NCI-H345 treated with DMSO at 0.1 percent for 48 hours (cell line): Measurements from ENCODE around the gene CHST8.
A peak's percentile ranks its signal among the peaks of the same experiment; 100 is the strongest.
"Not testable (repeated sequence)": the region's sequence is repeated elsewhere in the genome, so short reads cannot be mapped to it uniquely, and the experiment has no call there.

Experiments
- DNase-seq: peaks from one replicate; lab custom pipeline; 2025; ENCODE audit not compliant: unreplicated experiment; lab: John Stamatoyannopoulos, UW

The CHST8 gene

GRCh38 chr19:33621811-33622504, at the start of gene CHST8:
TSS of gene CHST8 (plus strand) at chr19:33621953. CDS start at chr19:33689262, 67,309 bp downstream.
- peak; percentile 33 for DNase-seq

DNA sequence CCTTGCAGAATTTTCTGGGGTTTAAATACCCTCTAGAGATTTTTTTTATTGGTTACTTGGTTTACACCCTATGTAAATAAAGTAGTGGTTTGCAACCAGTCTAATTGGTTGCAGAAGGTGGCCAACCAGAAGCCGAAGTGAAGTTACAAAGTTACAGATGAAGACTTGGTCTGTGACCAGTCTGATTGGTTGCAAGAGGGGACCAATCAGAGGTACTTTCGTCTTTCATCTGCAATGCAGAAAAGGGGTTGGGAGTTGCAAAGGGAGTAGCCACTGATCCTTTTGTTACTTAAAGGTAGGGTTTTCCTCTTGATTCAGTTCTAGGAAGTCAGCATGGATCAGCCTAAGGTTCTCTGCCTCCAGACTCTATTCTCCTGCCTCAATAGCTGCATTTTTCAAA, 48.8 kb upstream of the CHST8 start:
- DNase-seq = no peak

DNA sequence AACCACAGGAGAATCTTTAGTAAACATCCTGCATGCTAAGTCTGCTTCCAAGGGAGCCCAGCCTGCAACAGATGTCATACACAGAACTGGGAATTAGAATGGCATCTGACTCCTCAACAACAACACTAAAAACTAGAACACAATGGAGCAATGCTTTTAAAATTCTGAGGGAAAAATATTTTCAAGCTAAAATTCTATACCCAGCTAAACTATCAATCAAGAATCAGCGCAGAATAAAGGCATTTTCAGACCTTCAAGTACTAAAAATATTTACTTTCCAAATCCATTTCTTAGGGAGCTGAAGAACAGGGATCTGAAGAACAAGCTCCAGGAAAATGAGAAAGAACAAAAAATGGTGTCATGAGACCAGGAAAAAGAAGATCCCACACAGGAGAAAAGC, 46.9 kb upstream of the CHST8 start:
- DNase-seq = no peak

DNA sequence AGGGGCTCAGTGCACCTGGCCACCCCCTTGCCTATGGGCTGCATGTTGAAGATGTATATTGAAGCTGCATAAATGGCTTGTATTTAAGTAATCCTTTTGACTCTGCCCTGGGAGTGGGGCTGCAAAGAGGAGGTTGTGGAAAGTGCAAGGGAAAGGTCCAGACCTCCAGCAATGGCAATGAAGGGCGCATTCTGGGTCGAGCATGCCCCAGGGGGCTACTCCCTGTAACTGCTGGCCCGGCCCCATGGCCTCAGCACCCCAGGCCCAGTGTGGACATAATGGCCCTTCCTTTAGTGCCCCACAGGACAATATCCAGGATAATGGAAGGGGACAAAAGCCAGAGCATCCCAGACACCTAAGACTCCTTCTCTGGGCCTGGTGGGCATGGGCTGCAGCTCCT, 43.1 kb upstream of the CHST8 start:
- no peak for DNase-seq

DNA sequence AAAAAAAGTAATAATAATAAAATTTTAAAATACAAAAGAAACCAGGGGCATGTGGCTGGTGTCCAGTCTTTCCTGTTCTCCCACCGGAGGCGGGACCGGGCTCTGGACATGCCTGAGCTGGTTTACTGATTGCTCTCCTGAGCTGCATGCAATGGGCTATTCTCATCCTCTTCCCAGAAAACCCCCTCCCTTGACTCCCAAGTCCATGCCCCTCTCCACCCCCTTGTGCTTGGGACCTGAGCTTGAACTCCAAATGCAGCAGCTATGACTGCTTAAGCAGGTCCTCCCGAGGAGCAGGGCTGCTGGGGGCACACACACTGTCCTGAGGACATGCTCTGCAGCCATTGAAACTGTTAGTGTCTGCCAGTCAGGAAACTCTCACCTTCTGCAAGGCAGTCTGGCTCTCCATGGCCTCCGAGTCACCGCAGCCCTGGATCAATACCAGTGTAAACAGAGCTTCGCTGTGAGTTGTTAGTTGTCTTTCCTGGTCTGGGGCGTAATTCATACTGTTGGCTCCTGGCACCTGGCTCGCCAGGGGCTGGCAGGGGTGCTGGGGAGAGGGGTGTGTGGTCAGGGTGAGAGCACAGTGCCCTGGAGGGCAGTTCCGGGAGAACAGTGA, 41.6 kb upstream of the CHST8 start:
- DNase-seq = no peak

DNA sequence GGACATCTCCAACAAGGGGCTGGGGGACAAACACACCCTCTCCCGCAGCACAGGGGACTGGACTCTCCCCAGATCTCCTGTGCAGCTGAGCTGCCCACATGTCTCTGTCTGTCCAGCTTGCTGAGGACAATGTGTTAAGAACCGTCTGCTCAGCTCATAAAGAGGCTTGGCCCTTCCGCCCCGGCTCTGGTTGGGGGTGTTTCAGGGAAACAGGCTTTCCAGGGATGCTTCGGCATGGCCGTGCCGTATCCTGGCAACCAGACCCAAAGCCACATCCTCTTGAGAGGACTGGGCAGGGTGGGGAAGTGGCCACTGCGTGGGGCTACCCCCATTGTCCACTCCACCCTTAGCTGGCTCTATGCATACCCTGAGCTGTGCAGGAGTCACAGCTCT, 41.1 kb upstream of the CHST8 start:
- DNase-seq = no peak

- DNase-seq = no peak
Observed at GRCh38 chr19:33582914-33583313, 38.8 kb upstream of the CHST8 start.

- DNase-seq = no peak
Observed at GRCh38 chr19:33587150-33587549, 34.6 kb upstream of the CHST8 start.

DNA sequence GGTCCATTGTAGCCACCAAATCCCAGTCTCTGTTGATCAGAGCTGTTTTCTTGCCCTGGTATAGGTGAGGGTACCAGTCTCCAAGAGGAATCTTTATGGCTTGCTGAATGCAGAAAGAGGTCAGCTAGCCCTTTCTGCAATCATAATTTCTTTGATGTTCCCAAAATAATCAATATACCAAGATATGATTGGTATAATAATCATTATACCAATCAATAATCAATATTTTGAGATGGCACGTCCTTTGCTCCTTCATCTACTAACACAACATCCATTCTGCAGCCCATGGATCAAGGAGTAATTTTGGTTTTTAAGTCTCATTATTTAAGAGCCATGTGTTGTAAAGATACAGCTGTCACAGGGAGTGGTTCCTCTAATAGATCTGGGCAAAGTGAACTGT, 31.5 kb upstream of the CHST8 start:
- DNase-seq = no peak

DNA sequence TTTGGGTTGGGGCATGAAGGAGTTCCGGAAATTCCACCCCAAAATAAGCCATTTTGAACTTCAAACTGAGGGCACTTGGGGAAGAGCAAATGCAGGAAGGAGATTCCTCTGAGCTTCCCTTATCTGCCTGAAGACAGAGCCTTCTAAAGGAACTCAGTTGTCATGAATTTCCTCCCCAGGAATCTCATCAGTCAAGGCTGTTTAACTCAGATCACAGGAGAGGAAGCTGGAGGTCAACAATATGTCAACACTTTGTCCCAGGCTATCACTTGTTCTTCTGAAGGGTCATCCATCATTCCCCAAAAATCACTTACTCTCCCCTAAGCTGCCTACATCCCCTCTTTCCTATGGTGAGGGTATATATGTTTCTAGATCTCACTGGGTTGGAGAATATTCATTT, 26.0 kb upstream of the CHST8 start:
- DNase-seq = no peak

GRCh38 chr19:33601583-33601982, 20.2 kb upstream of the CHST8 start:
- no peak for DNase-seq

GRCh38 chr19:33602576-33603204, 19.1 kb upstream of the CHST8 start:
- DNase-seq = no peak

DNA sequence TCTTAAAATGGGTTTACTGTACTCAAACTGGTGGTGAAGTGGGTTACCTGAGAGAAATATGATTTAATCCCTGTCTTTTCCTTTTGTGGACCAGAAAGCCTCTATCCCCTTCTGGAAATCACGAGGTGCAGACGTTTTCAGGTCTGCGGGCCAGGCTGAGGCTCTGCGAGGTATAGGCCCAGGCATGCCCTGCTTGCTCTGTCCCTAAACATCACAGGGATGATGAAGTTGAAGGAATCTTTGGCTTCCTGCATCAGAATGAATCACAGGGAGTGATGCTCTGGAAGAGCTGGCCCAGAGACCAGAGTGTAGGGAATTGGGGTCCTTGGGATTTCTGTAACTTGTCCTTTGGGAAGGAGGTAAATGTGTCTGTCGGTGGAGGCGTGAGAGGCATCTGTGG, 18.4 kb upstream of the CHST8 start:
- no peak for DNase-seq

DNA sequence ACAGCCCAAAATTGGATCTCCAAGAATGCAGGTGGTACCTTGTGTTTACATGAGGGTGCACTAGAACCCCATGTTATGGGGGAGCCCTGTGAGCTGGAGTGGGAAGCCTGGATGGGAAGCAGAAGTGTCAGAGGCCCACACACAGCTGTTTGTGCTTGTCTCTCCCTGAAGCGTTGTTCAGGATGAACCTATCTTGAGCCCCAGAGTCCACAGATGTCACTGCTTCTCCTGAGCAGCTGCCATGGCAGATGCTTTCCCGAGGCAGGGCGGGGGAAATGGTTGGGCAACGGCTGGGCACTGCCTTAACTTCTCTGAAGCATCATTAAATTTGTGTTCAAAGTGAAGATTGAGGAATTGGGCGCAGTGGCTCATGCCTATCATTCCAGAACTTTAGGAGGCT, 17.1 kb upstream of the CHST8 start:
- no peak for DNase-seq

- not testable (repeated sequence) for DNase-seq
Observed at GRCh38 chr19:33605803-33606295, 15.9 kb upstream of the CHST8 start.

DNA sequence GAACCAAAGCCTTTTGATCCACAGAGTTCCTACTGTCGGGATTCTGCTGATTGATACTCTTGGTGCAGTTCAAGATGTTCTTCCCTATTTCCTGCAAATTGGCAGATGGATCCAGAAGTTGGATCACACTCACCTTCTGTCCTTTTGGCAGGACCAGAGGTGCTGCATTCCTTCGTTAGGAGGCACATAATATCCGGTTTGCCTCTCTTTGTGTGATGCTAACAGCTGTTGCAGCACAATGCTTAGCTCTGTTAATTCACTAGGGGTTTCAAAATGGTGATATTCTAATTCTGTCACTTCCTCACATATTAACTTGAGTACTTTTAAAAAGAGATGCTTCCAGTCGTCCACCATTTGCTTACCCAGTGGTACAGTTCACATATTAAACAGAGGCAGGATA, 15.2 kb upstream of the CHST8 start:
- DNase-seq = no peak

- DNase-seq = no peak
Observed at GRCh38 chr19:33609353-33609752, 12.4 kb upstream of the CHST8 start.

- no peak for DNase-seq
Observed at GRCh38 chr19:33610588-33610987, 11.2 kb upstream of the CHST8 start.

- no peak for DNase-seq
Observed at GRCh38 chr19:33612928-33613619, 8.7 kb upstream of the CHST8 start.

DNA sequence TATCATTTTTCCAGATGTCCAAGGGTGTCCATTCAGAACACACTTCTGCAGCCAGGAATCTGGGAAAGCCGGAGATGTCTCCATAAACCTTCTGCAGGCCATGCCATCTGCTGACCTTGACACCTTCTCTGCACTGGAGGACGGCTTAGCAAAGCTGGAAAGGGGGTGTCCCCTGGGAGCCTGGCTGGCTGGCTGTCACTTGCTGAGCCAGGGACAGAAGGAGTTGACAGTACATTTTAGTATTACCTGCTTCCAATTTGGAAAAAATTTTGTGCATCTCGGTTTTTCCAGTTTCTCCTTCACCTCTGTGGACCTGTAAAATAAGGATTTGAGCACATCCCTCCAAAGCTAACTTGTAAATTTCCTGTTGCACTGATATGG, 8.1 kb upstream of the CHST8 start:
- no peak for DNase-seq

GRCh38 chr19:33616346-33616745, 5.4 kb upstream of the CHST8 start:
- DNase-seq = no peak

DNA sequence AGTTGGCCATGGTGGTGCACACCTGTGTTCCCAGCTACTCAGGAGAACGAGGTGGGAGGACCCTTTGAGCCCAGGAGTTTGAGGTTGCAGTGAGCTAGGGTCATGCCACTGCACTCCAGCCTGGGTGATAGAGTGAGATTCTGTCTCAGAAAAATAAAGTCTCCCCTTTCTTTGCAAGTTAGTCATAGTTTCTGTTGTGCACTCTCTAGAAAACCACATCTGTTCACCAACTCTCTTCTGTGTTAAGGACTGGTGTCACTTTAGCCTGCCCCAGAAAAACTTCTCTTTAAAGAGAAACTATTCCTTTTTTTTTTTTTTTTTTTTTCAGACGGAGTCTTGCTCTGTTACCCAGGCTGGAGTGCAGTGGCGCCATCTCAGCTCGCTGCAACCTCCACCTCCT, 4.9 kb upstream of the CHST8 start:
- no peak for DNase-seq
